ENCODE data around the gene C12orf56.

DNA sequence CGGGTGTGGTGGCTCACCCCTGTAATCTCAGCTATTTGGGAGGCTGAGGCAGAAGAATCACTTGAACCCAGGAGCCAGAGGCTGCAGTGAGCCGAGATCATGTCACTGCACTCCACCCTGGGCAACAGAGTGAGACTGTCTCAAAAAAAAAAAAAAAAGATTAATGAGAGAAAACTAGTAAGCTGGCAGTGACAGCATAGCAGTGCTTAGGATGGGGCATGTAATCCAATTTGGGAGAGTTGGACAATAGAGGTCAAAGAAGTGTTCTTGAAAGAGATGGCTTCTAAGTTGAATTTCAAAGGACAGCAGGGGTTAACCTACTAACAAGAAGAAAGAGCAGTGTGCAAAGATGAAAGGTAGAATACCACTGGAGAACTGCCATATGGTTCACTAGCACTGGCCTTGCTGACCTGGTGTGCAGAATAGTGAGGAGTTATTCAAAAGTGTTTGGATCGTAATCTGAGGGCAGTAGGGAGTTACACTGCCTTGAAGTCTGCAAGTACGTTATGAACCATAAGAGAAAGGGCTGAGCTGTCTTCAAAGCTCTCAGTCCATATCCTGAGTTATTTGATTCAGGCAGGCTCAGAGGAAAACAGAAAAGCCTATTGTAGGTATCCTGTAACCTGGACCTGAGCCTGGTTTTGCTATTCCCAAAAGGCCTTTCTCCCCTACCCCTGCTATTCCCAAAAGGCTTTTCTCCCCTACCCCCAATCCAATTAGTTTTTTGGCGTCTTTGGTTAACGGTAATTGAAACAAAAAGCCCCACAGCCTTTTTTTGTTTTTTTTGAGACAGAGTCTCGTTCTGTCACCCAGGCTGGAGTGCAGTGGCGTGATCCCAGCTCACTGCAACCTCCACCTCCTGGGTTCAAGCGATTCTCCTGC, 17.0 kb upstream of the C12orf56 start:
- TF ChIP-seq, protein P1, sequence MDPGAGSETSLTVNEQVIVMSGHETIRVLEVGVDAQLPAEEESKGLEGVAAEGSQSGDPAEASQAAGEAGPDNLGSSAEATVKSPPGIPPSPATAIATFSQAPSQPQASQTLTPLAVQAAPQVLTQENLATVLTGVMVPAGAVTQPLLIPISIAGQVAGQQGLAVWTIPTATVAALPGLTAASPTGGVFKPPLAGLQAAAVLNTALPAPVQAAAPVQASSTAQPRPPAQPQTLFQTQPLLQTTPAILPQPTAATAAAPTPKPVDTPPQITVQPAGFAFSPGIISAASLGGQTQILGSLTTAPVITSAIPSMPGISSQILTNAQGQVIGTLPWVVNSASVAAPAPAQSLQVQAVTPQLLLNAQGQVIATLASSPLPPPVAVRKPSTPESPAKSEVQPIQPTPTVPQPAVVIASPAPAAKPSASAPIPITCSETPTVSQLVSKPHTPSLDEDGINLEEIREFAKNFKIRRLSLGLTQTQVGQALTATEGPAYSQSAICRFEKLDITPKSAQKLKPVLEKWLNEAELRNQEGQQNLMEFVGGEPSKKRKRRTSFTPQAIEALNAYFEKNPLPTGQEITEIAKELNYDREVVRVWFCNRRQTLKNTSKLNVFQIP (CRISPR knock-in tag; IDR thresholded peaks at IDR 0.05; ENCODE audit: borderline replicate concordance, low read depth) = no peak
- TF ChIP-seq, protein P2, sequence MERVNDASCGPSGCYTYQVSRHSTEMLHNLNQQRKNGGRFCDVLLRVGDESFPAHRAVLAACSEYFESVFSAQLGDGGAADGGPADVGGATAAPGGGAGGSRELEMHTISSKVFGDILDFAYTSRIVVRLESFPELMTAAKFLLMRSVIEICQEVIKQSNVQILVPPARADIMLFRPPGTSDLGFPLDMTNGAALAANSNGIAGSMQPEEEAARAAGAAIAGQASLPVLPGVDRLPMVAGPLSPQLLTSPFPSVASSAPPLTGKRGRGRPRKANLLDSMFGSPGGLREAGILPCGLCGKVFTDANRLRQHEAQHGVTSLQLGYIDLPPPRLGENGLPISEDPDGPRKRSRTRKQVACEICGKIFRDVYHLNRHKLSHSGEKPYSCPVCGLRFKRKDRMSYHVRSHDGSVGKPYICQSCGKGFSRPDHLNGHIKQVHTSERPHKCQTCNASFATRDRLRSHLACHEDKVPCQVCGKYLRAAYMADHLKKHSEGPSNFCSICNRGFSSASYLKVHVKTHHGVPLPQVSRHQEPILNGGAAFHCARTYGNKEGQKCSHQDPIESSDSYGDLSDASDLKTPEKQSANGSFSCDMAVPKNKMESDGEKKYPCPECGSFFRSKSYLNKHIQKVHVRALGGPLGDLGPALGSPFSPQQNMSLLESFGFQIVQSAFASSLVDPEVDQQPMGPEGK (CRISPR knock-in tag; IDR thresholded peaks at IDR 0.05; ENCODE audit: borderline replicate concordance) = no peak
- TF ChIP-seq TCF4 (CRISPR knock-in tag; IDR thresholded peaks at IDR 0.05; ENCODE audit: borderline replicate concordance) = no peak
- no peak for TF ChIP-seq BACH2 (CRISPR knock-in tag; IDR thresholded peaks at IDR 0.05; ENCODE audit: borderline replicate concordance)
- no peak for TF ChIP-seq SNAI2 (CRISPR knock-in tag; IDR thresholded peaks at IDR 0.05)
- TF ChIP-seq ARNTL (CRISPR knock-in tag; IDR thresholded peaks at IDR 0.05; ENCODE audit: borderline replicate concordance, low read depth) = no peak
- TF ChIP-seq, protein P3, sequence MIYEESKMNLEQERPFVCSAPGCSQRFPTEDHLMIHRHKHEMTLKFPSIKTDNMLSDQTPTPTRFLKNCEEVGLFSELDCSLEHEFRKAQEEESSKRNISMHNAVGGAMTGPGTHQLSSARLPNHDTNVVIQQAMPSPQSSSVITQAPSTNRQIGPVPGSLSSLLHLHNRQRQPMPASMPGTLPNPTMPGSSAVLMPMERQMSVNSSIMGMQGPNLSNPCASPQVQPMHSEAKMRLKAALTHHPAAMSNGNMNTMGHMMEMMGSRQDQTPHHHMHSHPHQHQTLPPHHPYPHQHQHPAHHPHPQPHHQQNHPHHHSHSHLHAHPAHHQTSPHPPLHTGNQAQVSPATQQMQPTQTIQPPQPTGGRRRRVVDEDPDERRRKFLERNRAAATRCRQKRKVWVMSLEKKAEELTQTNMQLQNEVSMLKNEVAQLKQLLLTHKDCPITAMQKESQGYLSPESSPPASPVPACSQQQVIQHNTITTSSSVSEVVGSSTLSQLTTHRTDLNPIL (CRISPR knock-in tag; IDR thresholded peaks at IDR 0.05; ENCODE audit: low read depth) = no peak
- TF ChIP-seq ZNF8 (CRISPR knock-in tag; IDR thresholded peaks at IDR 0.05) = no peak
- TF ChIP-seq, protein P4, sequence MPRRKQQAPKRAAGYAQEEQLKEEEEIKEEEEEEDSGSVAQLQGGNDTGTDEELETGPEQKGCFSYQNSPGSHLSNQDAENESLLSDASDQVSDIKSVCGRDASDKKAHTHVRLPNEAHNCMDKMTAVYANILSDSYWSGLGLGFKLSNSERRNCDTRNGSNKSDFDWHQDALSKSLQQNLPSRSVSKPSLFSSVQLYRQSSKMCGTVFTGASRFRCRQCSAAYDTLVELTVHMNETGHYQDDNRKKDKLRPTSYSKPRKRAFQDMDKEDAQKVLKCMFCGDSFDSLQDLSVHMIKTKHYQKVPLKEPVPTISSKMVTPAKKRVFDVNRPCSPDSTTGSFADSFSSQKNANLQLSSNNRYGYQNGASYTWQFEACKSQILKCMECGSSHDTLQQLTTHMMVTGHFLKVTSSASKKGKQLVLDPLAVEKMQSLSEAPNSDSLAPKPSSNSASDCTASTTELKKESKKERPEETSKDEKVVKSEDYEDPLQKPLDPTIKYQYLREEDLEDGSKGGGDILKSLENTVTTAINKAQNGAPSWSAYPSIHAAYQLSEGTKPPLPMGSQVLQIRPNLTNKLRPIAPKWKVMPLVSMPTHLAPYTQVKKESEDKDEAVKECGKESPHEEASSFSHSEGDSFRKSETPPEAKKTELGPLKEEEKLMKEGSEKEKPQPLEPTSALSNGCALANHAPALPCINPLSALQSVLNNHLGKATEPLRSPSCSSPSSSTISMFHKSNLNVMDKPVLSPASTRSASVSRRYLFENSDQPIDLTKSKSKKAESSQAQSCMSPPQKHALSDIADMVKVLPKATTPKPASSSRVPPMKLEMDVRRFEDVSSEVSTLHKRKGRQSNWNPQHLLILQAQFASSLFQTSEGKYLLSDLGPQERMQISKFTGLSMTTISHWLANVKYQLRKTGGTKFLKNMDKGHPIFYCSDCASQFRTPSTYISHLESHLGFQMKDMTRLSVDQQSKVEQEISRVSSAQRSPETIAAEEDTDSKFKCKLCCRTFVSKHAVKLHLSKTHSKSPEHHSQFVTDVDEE (CRISPR knock-in tag; IDR thresholded peaks at IDR 0.05) = no peak
- TF ChIP-seq CSDC2 (CRISPR knock-in tag; IDR thresholded peaks at IDR 0.05) = no peak
- TF ChIP-seq ZC3H10 (CRISPR knock-in tag; IDR thresholded peaks at IDR 0.05) = no peak
- TF ChIP-seq RARB (CRISPR knock-in tag; IDR thresholded peaks at IDR 0.05) = no peak
- no peak for TF ChIP-seq ZFP3 (CRISPR knock-in tag; IDR thresholded peaks at IDR 0.05)
- no peak for TF ChIP-seq ZNF70 (CRISPR knock-in tag; IDR thresholded peaks at IDR 0.05)
